Activated CD8-positive, alpha-beta T cell treated with anti-CD3 and anti-CD28 coated beads for 36 hours (primary cell): Measurements from ENCODE around the gene HMGB2. TPM values are rescaled to one million over a fixed set of nuclear protein-coding genes. Genes with fewer than 3 reads are reported as not detected.

Experiments
- ATAC-seq: fragments of 200-7000 bp; cut with Tn5 transposase; one replicate; pipeline ENCODE4 v1.10.0; 2021; ENCODE audit warnings: mild to moderate bottlenecking, moderate library complexity
- CTCF ChIA-PET: fragments of 350-600 bp; sonication (Branson Sonifier 250); formaldehyde crosslinking; loops from one replicate; lab custom pipeline; 2021; ENCODE audit warnings: antibody characterized with exemption; lab: Charles Lee
- POLR2A ChIA-PET: fragments of 350-600 bp; sonication (Branson Sonifier 250); formaldehyde crosslinking; loops from one replicate; lab custom pipeline; 2021; ENCODE audit warnings: antibody characterized with exemption; lab: Charles Lee
- DNase-seq: peaks from one replicate; pipeline ENCODE4 v3.0.0-alpha.2; 2020
- H3K27ac Mint-ChIP-seq: one replicate; pipeline ENCODE4 v1.8.0; 2021; ENCODE audit warnings: mild to moderate bottlenecking, mixed read lengths
- H3K27me3 Mint-ChIP-seq: one replicate; pipeline ENCODE4 v1.8.0; 2021; ENCODE audit warnings: mixed read lengths
- H3K36me3 Mint-ChIP-seq: one replicate; pipeline ENCODE4 v1.8.0; 2021; ENCODE audit warnings: low read depth, mixed read lengths
- H3K4me1 Mint-ChIP-seq: one replicate; pipeline ENCODE4 v1.8.0; 2021; ENCODE audit warnings: low read depth, mixed read lengths
- H3K4me3 Mint-ChIP-seq: one replicate; pipeline ENCODE4 v1.8.0; 2021; ENCODE audit warnings: mild to moderate bottlenecking, moderate library complexity, mixed read lengths
- H3K9me3 Mint-ChIP-seq: one replicate; pipeline ENCODE4 v1.8.0; 2021; ENCODE audit warnings: mixed read lengths
- intact Hi-C: fragments of 100-400 bp; cut with micrococcal nuclease; formaldehyde crosslinking; loops from one replicate; pipeline ENCODE4 v1.10.0; 2022
- total RNA-seq, 2 experiments: library from RNA; stranded (reverse); gene quantifications; one replicate each; pipeline ENCODE4 v1.2.3, GENCODE V29; 2021
- TF ChIP-seq, protein P1 (sequence below): fragments of 200-600 bp; IDR thresholded peaks from one replicate; pipeline ENCODE4 v1.8.0; 2022; ENCODE audit warnings: antibody characterized with exemption, mild to moderate bottlenecking

Gene HMGB2
- total RNA-seq, 2 experiments from 2014 or later, result 527 to 534 TPM

DNA sequence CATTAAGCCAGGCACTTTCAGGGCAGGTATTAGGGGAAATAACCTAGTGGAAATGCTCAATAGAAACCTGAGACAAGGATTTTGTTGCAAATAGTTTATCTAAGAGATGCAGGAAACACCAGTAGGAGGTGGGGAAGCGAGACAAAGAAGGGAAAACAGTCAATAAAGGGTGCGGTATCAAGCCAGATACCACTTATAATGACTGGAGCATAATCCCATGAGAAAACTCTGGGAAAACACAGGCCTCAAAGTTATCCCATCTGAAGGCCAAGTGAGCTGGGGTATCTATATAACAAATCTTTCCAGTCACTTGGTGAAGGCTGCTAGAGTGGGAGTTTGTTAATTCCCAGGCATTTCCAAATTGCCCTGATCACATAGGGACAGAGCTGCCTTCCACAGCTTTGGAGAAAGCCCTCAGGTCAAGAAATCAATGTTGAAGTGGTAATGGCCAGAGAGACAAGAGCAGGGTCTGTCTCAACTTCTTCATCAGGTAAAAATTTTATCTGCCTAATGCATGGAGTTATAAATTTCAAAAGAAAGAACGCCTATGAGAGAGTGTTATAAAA lies 9.8 kb upstream of the HMGB2 start:
- no peak for ATAC-seq
- no peaks in the 10 kb centered on the region for H3K9me3 Mint-ChIP-seq
- H3K4me3 Mint-ChIP-seq, result no peak overlapping the region
- H3K27me3 Mint-ChIP-seq, result no peaks in the 10 kb centered on the region
- ChIA-PET CTCF (no interaction called here), POLR2A (interaction anchor here (0.8 kb wide), 1 partner anchor 21 kb away, joined by 4 read pairs; no protein-coding TSS in a partner anchor)
- intact Hi-C loops, result no loop called here
- H3K36me3 Mint-ChIP-seq, result no peaks in the 10 kb centered on the region
- no peak overlapping the region for H3K27ac Mint-ChIP-seq
- no peak for DNase-seq
- H3K4me1 Mint-ChIP-seq, result no peaks in the 10 kb centered on the region
- TF ChIP-seq, protein P1, sequence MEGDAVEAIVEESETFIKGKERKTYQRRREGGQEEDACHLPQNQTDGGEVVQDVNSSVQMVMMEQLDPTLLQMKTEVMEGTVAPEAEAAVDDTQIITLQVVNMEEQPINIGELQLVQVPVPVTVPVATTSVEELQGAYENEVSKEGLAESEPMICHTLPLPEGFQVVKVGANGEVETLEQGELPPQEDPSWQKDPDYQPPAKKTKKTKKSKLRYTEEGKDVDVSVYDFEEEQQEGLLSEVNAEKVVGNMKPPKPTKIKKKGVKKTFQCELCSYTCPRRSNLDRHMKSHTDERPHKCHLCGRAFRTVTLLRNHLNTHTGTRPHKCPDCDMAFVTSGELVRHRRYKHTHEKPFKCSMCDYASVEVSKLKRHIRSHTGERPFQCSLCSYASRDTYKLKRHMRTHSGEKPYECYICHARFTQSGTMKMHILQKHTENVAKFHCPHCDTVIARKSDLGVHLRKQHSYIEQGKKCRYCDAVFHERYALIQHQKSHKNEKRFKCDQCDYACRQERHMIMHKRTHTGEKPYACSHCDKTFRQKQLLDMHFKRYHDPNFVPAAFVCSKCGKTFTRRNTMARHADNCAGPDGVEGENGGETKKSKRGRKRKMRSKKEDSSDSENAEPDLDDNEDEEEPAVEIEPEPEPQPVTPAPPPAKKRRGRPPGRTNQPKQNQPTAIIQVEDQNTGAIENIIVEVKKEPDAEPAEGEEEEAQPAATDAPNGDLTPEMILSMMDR, result no peak

DNA sequence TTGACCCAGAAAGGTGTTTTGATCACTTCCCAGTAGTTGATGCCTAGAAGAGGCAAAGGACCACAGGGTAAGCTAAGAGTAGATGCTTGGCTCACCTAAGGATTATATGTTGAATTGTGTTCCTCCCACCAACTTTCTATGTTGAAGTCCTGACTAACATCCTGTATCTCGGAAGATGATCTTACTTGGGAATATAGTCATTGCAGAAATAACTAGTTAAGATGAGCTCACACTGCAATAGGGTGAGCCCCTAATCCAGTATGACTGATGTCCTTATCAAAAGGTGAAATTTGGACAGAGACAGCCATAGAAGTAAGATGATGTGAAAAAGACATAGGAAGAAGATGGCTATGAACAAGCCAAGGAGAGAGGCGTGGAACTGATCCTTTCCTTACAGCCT lies 3.3 kb upstream of the HMGB2 start:
- intact Hi-C loops, result no loop called here
- no peak overlapping the region for H3K27ac Mint-ChIP-seq
- TF ChIP-seq, protein P1, result no peak
- ChIA-PET CTCF (interaction anchor here (1.5 kb wide), 1 partner anchor 30 kb away, joined by 4 read pairs; no protein-coding TSS in a partner anchor), POLR2A (interaction anchor here (1.9 to 2.0 kb wide), 2 partner anchors 17 to 32 kb away, joined by 4 to 8 read pairs; no protein-coding TSS in a partner anchor)
- ATAC-seq, result no peak
- no peak overlapping the region for H3K4me3 Mint-ChIP-seq
- H3K27me3 Mint-ChIP-seq, result peaks cover 6% of the 10 kb centered on the region
- H3K9me3 Mint-ChIP-seq, result no peaks in the 10 kb centered on the region
- no peaks in the 10 kb centered on the region for H3K4me1 Mint-ChIP-seq
- H3K36me3 Mint-ChIP-seq, result peaks cover 16% of the 10 kb centered on the region
- no peak for DNase-seq

DNA sequence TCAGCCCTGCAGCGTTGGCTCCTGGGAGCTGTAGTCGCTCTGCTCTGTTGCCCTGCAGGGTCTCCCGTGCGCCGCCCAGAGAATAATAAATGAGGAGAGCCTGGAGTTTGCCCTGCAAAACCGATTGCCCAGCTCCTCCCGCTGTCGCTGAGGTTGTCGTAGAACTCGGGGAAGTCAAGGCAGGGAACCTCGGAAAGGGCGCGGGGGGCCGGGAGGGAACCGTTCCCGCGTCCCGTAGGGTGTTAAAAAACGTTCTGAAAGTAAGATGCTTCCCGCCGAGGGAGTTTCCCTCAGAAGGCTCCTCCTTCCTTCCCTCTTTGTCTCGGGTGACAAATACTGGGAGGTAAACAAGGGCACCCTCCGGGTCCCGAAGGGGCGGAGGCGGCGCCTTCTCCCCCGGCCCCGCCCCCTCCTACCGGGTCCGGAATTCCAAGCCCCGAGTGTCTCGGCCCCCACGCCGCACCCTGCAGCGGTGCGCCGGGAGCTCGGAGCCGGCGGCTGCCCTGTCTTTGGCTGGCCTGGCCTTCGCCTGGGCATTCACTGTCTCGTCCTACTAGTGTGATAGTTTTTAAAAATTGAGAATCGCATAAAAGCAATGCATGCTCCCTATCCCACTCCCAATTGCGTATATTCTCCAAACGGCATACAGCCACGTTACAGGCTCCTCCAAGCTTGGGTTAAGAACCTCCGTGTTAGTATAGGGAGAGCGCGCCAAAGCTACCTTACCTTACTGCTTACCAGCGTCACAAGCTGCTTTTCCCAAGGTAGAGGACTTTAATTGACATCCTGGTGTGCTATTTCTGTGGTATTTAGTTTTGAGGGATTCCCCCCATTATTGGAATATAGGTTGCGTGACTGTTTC lies 964 bp upstream of the HMGB2 start:
- H3K9me3 Mint-ChIP-seq, result no peaks in the 10 kb centered on the region
- H3K27ac Mint-ChIP-seq, result peak overlapping the region; percentile 99
- DNase-seq (peak; percentile 63), ATAC-seq (peak; percentile 10)
- CTCF ChIA-PET, result interaction anchor here (1.1 to 3.3 kb wide), 7 partner anchors 11 to 84 kb away, joined by 3 to 15 read pairs (median 6); partner anchors contain the start of gene SAP30
- peaks cover 13% of the 10 kb centered on the region for H3K4me1 Mint-ChIP-seq
- TF ChIP-seq, protein P1, result no peak
- H3K4me3 Mint-ChIP-seq, result peak overlapping the region; percentile 92
- H3K27me3 Mint-ChIP-seq, result peaks cover 6% of the 10 kb centered on the region
- POLR2A ChIA-PET, result interaction anchor here (0.8 to 4.1 kb wide), 11 partner anchors 9 to 85 kb away, joined by 3 to 79 read pairs (median 4); partner anchors contain the start of gene SAP30
- intact Hi-C loops, result loop anchor here (1.0 kb wide), 1 partner anchor 34 kb away; no protein-coding TSS in a partner anchor
- H3K36me3 Mint-ChIP-seq, result peaks cover 35% of the 10 kb centered on the region

DNA sequence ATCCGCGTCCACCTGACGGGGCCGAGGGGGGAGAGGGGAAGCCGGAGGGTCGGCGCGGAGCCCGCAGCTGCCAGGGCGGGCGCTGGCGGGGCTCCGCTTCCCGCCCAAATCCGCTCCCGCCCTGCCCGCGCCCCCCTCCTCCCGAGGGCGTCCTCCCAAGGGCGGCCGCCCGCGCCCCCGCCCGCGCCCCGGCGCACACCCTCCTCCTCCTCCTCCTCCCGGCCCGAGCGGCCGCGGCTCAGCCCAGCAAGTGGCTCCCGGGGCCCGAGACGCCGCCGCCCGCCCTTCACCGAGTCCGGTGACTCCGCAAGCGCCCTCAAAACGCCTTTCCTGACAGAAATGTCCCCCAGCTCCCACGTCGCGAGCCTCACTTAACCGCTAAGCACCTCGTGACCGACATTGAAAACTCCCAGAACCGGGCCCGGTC lies 487 bp downstream of the HMGB2 start:
- H3K4me3 Mint-ChIP-seq, result peak overlapping the region; percentile 92
- H3K27me3 Mint-ChIP-seq, result peaks cover 6% of the 10 kb centered on the region
- intact Hi-C loops, result loop anchor here (1.0 kb wide), 1 partner anchor 36 kb away; no protein-coding TSS in a partner anchor
- ChIA-PET CTCF (interaction anchor here (0.7 to 3.3 kb wide), 11 partner anchors 13 to 320 kb away, joined by 3 to 15 read pairs (median 4); partner anchors contain the start of gene SAP30), POLR2A (interaction anchor here (0.6 to 4.1 kb wide), 12 partner anchors 8 to 165 kb away, joined by 3 to 79 read pairs (median 7); partner anchors contain the start of genes GALNT7 and SAP30)
- H3K36me3 Mint-ChIP-seq, result peaks cover 46% of the 10 kb centered on the region
- DNase-seq (peak; percentile 42), ATAC-seq (no peak)
- H3K27ac Mint-ChIP-seq, result peak overlapping the region; percentile 99
- peaks cover 13% of the 10 kb centered on the region for H3K4me1 Mint-ChIP-seq
- no peaks in the 10 kb centered on the region for H3K9me3 Mint-ChIP-seq
- TF ChIP-seq, protein P1, result no peak
